Gastroesophageal sphincter (tissue), 4 donors: ENCODE results near the gene MYZAP. TPM values are rescaled to one million over a fixed set of nuclear protein-coding genes. Genes with fewer than 3 reads are reported as not detected.
A peak's percentile ranks its signal among the peaks of the same experiment; 100 is the strongest.

Experiments
- ATAC-seq: fragments of 150-250 bp; one replicate; pipeline ENCODE4 v1.9.1; 2016; ENCODE audit warnings: mild to moderate bottlenecking, moderate library complexity
- H3K27ac ChIP-seq, 4 donors: fragments of 200-600 bp; sonication (generic) in 3 of 4; 1 replicate in 3 of 4; 2 replicates in 1 of 4; pipeline ENCODE4 v1.5.1; 2016 to 2019
- H3K27me3 ChIP-seq: fragments of 200-600 bp; sonication (generic); one replicate; pipeline ENCODE4 v1.5.1; 2019
- H3K36me3 ChIP-seq, 2 donors: fragments of 200-600 bp; sonication (generic); one replicate each; pipeline ENCODE4 v1.5.1; 2019; ENCODE audit warnings: control low read depth in 1 of 2
- H3K4me1 ChIP-seq, 3 donors: fragments of 200-600 bp; sonication (generic); 1 replicate in 2 of 3; 2 replicates in 1 of 3; pipeline ENCODE4 v1.5.1; 2016 to 2019; ENCODE audit warnings: control low read depth in 2 of 3
- H3K4me3 ChIP-seq, 2 donors: fragments of 200-600 bp; sonication (generic); one replicate each; pipeline ENCODE4 v1.5.1; 2019; ENCODE audit warnings: mild to moderate bottlenecking in 1 of 2, moderate library complexity in 1 of 2
- H3K9me3 ChIP-seq, 3 donors: fragments of 200-600 bp; sonication (generic); one replicate each; pipeline ENCODE4 v1.5.1; 2017 to 2019; ENCODE audit warnings: control low read depth in 2 of 3
- EP300 ChIP-seq: sonication (generic); formaldehyde crosslinking; IDR thresholded peaks from one replicate; pipeline ENCODE4 v1.6.1; 2017; ENCODE audit warnings: antibody characterized with exemption, mild to moderate bottlenecking
- POLR2A ChIP-seq, 2 donors: fragments of 450-650 bp; IDR thresholded peaks; one replicate each; pipeline ENCODE4 v1.6.1; 2017; ENCODE audit warnings: antibody characterized with exemption in 2 of 2, mild to moderate bottlenecking in 2 of 2, moderate library complexity in 1 of 2
- POLR2AphosphoS5 ChIP-seq: sonication (generic); formaldehyde crosslinking; IDR thresholded peaks from one replicate; pipeline ENCODE4 v1.6.1; 2017; ENCODE audit warnings: antibody characterized with exemption
- WGBS, 2 donors: methylation state at CpG; one replicate each; pipeline ENCODE4 v1.1.5; 2018; ENCODE audit warnings: low coverage in 1 of 2; 5-methylcytosine and 5-hydroxymethylcytosine counted together
- total RNA-seq, 4 donors: library from RNA; depleted of rRNA; stranded (reverse); fragments of >200 nt; gene quantifications; one replicate each; pipeline ENCODE4 v1.1.0, GENCODE V29; 2016
- TF ChIP-seq, protein P1 (sequence below), 4 experiments: fragments of 200-600 bp in 2 of 4; fragments of 450-650 bp in 2 of 4; sonication (generic) in 1 of 4; IDR thresholded peaks; one replicate each; pipeline ENCODE4 v1.5.1; 2017 to 2019; ENCODE audit warnings: antibody characterized with exemption in 4 of 4, mild to moderate bottlenecking in 2 of 4, moderate library complexity in 2 of 4

MYZAP gene
- total RNA-seq, 4 donors from 2014 or later, result 13.6 to 299 (median 190) TPM

DNA sequence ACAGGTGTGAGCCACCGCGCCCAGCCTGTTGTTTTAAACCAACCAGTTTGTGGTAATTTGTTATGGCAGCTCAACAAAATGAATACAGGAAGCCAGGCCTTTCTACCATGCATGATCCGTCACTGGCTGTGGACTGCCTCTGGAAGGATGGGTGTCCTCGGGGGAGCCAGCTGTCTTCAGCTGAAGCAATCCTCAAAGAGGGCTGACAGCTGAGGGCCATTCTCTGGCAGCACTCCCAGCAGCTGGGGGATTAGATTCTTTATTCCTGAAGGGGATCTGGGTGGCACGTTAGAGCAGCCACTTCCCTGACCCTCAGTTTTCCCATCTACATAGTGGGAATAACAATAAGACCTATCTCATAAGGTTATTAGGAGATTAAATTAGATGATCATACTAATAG, 139.2 kb downstream of the MYZAP start:
- WGBS, 2 donors, result 86 to 100% methylated on average over 2 to 4 of the region's 5 CpGs
- H3K36me3 ChIP-seq, result no peaks in the 10 kb centered on the region
- H3K4me3 ChIP-seq, result no peak overlapping the region
- no peaks in the 10 kb centered on the region for H3K9me3 ChIP-seq
- no peaks in the 10 kb centered on the region for H3K27me3 ChIP-seq
- no peak for ATAC-seq
- H3K4me1 ChIP-seq, result peaks cover 0 to 4% (median 3%) of the 10 kb centered on the region in 3 donors
- H3K27ac ChIP-seq, result no peak overlapping the region
- TF ChIP-seq POLR2AphosphoS5 (no peak), EP300 (no peak), POLR2A (IDR thresholded peaks at IDR 0.05) (no peak)
- TF ChIP-seq, protein P1, sequence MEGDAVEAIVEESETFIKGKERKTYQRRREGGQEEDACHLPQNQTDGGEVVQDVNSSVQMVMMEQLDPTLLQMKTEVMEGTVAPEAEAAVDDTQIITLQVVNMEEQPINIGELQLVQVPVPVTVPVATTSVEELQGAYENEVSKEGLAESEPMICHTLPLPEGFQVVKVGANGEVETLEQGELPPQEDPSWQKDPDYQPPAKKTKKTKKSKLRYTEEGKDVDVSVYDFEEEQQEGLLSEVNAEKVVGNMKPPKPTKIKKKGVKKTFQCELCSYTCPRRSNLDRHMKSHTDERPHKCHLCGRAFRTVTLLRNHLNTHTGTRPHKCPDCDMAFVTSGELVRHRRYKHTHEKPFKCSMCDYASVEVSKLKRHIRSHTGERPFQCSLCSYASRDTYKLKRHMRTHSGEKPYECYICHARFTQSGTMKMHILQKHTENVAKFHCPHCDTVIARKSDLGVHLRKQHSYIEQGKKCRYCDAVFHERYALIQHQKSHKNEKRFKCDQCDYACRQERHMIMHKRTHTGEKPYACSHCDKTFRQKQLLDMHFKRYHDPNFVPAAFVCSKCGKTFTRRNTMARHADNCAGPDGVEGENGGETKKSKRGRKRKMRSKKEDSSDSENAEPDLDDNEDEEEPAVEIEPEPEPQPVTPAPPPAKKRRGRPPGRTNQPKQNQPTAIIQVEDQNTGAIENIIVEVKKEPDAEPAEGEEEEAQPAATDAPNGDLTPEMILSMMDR (IDR thresholded peaks at IDR 0.05), result no peak

DNA sequence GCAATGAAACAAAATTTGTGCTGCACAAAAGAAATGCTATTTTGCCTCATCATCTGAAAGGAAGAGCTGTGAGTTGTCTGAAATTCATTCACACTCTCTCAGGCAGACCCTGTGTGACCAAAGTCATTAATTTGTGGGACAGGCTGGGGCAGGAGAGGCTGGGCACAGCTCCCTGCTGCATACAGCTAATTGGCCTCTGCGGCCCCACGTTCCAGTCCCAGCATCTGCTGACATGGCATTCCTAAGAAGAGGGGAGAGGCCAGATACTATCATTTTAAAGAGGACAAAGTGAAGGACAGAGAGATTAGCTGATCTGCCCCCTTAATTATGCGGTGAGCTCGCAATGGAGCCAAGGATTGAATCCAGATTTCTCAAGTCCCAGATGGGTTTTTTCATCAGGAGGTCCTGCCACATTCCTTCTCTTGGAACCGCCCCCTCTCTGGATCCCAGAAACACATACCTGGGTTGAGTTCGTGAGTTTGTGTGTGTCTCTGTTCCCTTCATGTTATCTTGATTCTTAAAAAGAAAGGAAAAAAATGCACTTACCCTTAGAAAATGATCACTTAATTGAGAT, 139.9 kb downstream of the MYZAP start:
- no peak for ATAC-seq
- TF ChIP-seq, protein P1 (IDR thresholded peaks at IDR 0.05), result no peak
- no peak for TF ChIP-seq EP300
- TF ChIP-seq POLR2A (IDR thresholded peaks at IDR 0.05), result no peak
- no peak for TF ChIP-seq POLR2AphosphoS5
- H3K4me1 ChIP-seq, result peaks cover 0 to 4% (median 3%) of the 10 kb centered on the region in 3 donors
- H3K4me3 ChIP-seq, result no peak overlapping the region
- H3K36me3 ChIP-seq, result no peaks in the 10 kb centered on the region
- H3K27ac ChIP-seq, result no peak overlapping the region
- H3K9me3 ChIP-seq, result no peaks in the 10 kb centered on the region
- WGBS, 2 donors, result 51 to 80% methylated on average over 4 to 6 of the region's 6 CpGs
- H3K27me3 ChIP-seq, result no peaks in the 10 kb centered on the region

DNA sequence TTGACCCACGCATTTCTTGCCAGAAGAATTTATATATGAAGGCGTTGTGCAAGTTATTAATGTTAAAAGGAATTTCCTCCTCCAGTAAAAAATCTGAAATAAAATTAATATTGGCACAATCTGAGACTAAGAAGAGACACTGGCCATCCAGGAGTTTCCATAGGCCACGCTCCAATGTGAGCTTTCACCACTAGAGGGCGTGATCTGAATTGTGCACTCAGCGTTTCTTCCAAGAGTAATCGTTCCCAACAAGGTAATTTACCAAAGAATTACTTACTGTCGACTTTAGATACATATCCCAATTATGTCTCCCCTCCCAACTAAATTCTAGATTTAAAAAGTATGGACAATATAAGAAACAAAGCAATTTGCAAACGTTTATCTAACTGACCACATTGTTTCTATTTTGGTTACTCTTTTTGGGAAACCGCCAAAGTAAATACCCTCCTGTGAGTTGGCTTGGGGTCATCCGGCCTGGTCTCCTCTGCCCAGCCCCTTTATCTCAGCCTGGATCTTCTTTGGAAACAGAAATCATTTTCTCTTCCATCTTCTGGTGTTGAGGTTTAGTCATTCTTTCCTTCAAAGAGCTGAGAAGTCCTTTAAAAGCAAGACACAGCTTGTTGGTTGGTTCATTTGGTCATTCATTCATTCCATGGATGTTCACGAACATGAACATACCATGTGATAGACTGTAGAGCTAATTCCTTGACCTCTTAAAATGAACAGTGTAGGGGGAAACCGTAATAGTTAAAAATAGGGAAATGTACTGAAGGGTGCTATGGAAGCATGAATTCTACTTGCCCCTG, 141.0 kb downstream of the MYZAP start:
- no peaks in the 10 kb centered on the region for H3K36me3 ChIP-seq
- no peak overlapping the region for H3K4me3 ChIP-seq
- no peaks in the 10 kb centered on the region for H3K9me3 ChIP-seq
- no peak for ATAC-seq
- H3K27me3 ChIP-seq, result no peaks in the 10 kb centered on the region
- H3K27ac ChIP-seq, result no peak overlapping the region
- peaks cover 0 to 4% (median 3%) of the 10 kb centered on the region in 3 donors for H3K4me1 ChIP-seq
- TF ChIP-seq, protein P1 (IDR thresholded peaks at IDR 0.05), result peak; percentile 64 to 82 (median 75)
- TF ChIP-seq POLR2A (IDR thresholded peaks at IDR 0.05), result no peak
- 40 to 49% methylated on average over 10 to 11 of the region's 12 CpGs for WGBS, 2 donors

DNA sequence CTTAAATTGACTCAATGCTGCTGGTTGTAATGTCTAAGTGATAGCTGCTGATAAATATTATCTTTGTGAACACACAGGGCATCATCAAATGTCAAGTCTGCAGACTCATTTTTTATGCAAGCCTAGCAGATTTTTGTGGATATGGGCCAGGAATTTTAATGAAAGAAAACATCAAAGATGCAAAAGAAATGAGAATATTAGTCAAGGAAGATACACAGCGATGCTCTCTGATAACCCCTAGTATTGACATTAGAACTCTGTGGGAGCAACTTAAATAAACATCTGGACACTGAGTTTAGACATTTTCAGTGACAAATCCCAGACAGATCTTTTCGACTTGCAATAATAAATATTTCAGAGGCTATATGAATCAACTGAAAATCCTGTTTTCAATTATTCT, 143.2 kb downstream of the MYZAP start:
- H3K9me3 ChIP-seq, result no peaks in the 10 kb centered on the region
- H3K36me3 ChIP-seq, result no peaks in the 10 kb centered on the region
- no peaks in the 10 kb centered on the region for H3K27me3 ChIP-seq
- no peak for ATAC-seq
- 56% methylated on average over 2 of the region's 2 CpGs for WGBS, 2 donors
- TF ChIP-seq, protein P1 (IDR thresholded peaks at IDR 0.05), result no peak
- no peak for TF ChIP-seq EP300
- TF ChIP-seq POLR2AphosphoS5, result no peak
- no peak for TF ChIP-seq POLR2A (IDR thresholded peaks at IDR 0.05)
- peaks cover 0 to 4% (median 3%) of the 10 kb centered on the region in 3 donors for H3K4me1 ChIP-seq
- no peak overlapping the region for H3K27ac ChIP-seq
- H3K4me3 ChIP-seq, result no peak overlapping the region

Other genes starting within 250 kb of the MYZAP start
- gene CGNL1, start 215.4 kb upstream of the MYZAP start, total RNA-seq, result 10 to 100 TPM in 3 of 4 donors, 1 to 10 TPM in 1; 8.5 to 36.4 (median 16.7) TPM
- 10 to 100 TPM; 47.3 to 80.5 (median 59.0) TPM for gene POLR2M, start 114.8 kb downstream of the MYZAP start, total RNA-seq